ENCODE data around the gene SLC27A2.
A peak's percentile ranks its signal among the peaks of the same experiment; 100 is the strongest.

Gene SLC27A2

DNA sequence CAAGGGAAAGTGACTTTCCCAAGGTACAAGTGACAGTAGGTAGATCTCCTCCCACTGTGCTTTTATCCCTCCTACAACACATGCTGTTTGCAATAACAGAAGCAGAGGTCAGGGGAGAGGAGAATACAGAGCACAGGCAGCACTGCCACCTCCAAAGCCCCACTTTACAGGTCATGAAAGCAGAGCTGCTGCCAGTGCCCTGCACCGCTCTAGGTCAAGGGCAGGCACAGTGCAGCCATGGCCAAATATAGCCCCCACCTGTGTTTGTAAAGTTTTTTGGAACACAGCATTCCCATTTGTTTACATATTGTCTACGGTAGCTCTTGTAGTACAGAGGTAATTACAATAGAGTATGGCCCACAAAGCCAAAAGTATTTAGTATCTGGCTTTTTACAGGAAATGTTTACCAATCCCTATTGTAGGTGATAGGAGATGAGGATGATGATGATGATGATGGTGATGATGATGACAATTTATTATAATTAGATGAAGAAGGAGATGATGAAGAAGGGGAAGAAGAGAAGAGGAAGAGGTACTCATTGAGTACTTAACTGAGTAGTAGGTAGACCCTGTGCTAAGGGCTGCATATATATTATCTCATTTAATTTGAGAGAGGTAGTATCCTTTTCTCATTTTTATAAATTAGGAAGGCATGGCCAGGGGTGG is 63.1 kb downstream of the SLC27A2 start:
- DNase-seq = no peak

DNA sequence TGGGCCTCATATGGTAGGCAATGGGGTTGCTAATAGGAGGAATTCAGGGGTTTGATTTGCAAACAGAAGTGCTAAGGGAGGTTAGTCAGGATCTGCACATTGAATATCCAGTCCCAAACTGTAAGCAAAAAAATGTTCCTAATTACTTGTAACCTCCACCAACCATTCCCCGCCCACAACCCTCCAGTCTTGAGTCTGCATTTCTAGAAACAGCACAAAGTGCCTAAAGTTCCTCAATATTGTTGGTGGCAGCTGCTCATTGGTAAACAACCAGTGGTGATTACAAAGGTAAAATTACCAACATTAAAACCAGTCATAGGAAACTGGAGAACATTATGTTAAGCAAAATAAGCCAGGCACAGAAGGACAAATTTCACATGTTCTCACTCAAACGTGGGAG is 64.6 kb downstream of the SLC27A2 start:
- DNase-seq = no peak

DNA sequence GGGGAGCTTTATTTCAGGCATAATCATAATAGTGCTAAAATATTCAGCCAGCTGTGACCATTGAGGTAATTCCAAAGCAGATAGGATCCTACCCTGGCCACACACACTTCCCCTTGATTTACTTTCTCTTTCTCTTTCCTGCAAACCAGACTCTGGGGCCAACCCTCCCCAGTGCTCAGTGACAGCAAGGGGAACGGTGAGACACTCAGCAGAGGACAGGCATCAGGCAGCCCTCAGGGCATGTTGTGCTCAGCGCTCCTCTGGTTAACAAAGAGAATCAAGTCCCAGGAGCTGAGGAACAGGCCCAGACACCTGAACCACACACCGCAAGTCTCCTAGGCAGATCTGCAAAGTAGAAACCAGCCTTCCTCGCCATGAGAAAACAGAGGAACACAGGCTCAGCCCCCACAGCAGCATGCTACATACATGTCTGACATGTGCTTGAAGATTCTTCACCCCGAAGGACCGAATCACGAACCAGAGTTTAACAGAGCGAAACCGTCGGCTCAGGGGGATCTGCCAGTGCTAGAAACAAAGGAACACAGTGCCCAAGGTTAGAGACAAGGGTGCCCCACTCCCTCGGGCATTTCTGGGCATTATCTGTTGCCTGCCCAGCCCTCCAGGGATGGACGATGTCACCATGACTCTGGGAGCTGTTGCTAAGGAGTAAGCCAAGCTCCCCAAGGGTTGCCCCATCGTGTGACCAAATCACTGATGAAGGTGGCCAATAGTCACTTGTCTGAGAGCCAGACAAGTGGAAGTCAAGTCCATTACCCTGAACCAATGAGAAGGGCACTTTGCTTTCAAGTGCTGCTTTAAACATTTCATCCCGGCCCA is 66.0 kb downstream of the SLC27A2 start:
- DNase-seq = peak; percentile 86

DNA sequence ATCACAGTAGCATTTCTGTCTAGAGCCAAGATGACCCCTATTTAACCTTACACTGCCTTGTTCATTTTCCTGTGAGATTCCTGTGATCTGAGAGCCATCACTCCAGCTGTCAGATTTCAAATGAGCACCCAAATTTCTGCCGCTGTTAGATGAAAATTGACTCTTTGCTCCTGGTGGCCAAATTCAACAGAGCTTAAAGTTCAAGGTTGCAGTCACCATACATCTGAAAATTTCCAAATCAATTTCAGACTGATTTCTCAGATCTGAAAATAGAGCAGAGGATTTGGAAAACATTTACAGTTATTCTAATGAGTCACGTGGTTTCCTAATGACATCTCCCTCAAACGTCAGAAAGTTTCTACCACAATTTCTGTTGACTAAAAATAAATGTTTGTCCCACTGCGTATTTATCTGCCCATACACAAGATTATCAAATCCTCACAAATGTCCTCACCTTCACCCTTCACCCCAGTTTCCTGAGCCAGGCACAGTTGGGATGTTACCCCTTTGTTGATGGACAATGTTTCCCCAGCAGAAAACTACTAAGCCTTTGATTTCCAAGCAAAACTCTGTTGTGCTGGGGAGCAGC is 67.1 kb downstream of the SLC27A2 start:
- DNase-seq = peak; percentile 52

DNA sequence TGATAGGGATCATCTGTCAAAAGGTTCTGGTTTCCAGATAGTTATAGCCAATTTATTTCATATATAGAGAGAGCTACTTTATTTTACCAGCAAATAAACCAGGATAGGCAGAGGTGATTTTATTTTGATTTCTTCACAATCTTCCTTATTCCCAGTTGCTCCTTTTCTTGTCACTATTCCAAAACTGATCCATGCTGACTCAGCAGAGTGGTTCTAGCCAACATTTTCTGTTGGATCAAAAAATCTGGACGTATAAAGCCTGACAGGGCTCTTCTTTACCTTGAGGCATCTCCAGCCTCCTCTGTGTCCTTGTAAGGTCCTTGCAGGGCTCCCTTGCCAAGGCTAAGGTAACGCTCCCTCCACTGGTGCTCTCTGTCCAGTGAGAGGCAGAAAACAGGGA is 67.7 kb downstream of the SLC27A2 start:
- no peak for DNase-seq

DNA sequence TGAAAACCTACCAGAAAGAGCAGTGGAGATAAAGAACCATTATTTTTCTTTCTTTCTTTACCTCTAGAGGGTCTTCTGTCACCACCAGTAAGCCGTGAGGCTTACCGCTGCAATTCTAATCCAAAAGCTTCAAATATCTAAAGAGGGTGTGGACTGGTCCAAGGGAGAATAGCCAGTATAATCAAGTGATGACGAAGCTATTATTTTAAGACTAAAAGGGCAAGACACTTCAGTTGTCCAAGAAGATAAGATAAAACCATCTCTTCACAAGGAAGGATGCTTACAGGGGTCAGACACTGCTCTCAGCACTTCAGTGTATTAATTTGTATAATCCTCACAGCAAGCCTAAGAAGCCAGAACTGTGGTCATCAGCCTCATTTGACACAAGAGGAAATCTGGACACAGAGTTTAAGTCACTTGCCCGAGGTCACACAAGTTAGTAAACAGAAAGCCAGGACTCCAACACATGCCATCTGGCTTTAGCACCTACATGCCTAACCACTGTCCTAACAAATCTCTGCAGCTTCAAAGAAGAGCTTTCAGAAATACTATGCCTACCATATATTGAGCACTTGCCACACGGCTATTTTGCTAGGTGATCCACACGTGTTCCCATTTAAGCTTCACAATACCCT is 68.9 kb downstream of the SLC27A2 start:
- no peak for DNase-seq

DNA sequence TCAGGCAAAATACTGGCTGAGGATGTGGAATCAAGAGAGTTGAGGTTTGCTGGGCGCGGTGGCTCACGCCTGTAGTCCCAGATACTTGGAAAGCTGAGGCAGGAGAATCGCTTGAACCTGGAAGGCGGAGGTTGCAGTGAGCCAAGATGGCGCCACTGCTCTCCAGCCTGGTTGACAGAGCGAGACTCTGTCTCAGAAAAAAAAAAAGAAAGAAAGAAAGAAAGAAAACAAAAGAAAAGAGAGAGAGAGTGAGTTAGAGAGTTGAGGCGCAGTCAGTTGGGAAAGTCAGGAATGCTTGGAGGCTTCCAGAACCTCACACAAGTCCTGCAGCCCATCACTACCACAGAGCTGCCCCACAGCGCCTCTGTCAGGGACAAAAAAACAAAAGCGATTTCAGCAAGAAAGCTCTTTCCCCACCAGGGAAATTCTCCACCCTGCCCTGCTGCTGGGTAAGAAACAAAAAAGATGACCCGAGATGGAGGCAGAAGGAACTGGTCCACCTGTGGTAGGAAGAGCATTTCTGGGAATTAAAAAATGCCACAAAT is 69.7 kb downstream of the SLC27A2 start:
- DNase-seq = no peak

DNA sequence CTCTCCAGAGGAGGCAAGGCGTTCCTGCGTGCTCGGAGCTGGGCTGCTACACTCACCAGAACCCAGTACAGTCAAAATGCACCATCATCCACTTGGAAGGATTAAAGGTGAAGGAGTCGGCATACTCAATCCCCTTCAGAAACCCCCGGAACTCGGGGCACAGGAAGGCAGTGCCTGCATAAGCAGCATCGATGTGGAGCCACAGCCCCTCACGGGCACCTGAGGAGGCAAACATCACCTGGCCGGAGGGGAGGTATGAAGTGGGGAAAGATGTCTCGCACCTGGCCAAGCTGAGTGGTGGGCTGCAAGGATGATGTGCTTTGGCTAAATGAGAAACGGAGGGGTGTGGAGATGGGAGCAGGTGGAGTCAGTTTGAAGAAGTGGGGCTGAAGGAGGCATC is 70.6 kb downstream of the SLC27A2 start:
- DNase-seq = no peak

DNA sequence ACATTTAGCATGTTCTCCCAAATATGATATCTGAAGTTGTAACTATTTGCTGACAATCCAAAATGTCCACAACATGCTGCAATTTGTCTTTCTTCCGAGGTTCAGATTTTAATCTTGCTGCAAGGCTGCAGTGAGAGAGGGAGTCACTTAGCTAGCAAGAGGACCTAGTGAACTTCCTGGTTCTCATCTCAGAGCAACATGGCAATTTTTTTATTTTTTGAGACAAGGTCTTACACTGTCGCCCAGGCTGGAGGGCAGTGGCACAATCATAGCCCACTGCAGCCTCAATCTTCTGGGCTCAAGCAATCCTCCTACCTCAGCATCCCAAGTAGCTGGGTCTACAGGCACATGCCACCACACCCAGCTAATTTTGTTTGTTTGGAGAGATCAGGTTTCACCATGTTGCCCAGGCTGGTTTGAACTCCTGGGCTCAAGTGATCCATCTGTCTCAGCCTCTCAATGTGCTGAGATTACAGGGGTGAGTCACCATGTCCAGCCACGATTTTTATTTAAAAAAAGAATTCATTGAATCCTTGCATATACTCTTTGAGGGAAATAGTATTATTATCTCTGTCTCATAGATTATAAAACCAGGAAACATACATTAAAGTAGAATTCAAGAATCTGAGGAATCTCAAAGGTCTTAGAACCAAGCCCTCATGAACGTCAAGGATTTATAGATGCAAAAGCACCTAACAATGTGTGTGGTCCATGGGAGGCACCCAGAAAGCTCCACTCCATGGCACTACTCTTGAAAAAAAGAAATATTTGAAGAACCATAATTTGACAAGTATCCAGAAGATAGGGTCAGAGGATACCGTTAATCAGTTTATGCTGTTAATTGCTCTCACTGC is 74.4 kb downstream of the SLC27A2 start:
- DNase-seq = no peak

DNA sequence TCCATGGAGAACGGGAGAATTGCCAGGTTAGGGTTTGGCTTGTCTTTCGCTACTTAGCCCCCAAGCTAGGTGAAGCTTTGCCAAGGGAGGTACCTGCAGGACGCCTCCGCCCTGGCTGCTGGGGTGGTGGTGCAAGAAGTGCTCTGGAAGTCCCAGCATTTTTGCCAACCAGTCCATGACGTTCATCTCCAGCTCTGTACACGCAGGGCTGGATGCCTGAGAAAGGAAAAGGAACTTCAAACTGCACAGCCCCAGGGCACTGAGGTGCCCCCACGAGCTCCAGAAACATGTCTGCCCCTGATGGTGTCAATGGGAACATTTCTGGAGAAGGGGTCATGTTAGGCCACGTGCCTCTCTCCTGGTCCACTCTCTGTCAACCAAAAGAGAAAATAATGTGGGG is 75.3 kb downstream of the SLC27A2 start:
- DNase-seq = no peak

DNA sequence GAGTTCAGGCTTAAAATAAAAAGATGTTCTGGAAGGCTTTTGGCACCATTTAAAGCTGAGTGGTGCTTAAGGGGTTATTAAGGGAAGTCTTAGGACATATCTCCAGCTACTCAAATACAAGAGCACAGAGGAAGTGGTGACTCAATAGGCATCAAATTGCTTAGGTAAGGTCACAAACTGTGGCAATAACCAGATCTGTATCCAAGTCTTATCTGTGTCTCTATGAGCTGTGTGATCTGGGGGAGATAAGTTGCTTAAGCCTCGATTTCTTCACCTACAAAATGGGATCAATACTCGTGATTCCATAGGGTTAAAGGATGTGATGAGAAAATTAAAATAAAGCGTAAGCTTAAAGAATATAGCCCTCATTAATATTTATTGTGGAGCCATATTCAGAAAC is 75.9 kb downstream of the SLC27A2 start:
- DNase-seq = peak; percentile 78

DNA sequence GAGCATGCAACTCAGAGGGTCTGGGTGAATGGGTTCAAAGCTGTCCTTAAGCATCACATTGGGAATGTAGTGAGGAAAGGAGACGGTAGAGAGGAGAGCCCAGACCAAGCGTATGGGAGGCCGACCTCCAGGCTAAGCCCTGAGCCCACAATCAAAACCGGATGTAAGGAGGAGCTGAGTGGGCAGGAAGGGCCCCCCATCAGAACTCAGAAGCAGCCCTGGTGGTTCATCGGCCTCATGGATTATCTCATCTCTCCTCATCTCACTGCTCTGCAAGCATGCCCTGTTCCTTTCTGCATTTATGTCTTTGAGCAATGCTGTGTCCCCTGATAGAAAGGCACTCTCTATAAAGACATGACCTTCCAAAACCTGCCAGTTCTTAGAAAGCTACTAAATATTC is 77.3 kb downstream of the SLC27A2 start:
- DNase-seq = no peak

DNA sequence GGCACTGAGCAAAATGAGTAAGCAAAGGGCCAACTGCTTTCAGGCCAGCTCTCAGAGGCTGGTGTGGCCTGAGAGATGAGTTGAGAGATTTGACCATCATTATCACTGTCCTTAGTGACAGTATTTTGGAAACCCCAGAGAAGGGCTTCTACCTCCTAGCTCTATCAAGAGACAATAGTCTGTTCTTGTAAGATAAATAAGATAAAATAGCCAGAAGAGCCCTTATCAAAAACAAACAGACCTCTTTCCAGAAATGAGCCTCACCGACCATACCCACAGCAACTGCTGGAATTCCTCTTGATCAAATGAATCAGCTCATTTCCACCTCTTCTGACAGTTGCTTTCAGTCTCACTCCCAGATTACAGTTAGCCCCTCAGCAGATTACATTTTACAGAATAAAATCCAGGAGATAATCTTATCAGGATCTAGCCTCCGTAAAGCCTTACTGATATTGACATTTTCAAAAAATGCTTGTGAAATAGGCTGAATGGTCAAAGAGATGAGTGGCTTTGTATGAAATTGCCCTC is 79.0 kb downstream of the SLC27A2 start:
- peak; percentile 82 for DNase-seq

DNA sequence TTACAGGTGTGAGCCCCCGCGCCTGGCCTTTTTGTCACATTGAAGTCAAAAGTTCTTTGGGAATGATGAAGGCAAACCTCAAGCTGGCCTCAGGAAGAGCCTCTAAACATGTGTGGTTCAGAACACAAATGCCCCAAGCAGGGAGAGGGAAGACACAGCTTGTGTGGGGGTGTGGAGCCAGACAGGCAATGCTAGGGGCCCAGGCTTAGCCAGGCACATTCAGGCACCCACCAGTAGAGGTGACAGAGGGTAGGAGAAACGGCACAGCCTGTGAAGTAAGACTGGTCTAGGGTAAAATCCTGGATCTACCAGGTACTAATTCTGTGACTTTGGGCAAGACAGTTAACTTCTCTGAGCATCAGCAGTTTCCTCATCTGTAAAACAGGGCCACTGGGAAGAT is 80.0 kb downstream of the SLC27A2 start:
- DNase-seq = peak; percentile 64

DNA sequence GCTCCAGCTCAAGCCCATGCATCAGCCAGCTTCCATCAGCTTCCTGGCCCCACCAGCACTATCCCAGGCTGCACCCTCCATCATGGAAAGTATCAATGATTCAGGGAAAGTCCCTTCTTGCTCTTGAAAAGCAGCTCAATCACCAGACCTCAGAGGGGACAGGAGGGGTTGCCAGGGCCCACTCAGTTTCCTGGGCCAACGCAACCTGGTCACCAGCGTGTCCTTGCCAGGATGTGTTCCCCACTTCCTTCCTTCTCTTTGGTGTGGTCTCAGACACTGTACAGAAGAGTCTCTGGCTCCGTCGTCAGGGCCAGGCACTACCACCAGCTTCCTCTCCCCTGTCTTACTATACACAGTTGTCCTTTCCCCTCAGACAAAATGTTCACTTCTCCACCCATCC is 80.5 kb downstream of the SLC27A2 start:
- peak; percentile 85 for DNase-seq

DNA sequence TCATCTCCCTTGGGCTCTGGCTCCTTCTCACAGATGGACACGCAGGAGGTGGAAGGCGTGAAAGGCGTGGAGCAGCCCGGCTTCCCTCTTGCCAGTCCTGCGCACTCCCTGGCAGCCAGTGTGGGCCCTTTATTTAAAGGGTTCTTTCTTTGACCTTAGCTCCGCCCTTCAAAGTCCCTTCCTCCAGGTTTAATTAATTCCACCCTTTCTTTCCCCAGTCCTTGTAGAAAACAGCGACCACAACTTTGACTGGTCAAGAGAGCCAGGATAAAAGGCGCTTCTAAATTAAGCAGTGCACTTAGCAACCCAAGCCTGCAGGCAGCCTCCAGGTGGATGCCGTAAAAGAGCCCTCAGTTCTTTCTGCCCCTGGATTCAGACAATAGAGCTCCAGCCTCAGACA is 83.6 kb downstream of the SLC27A2 start, which contains the start of gene HDC:
HDC (minus strand) TSS at position 107 of the 400 bp plus-strand sequence; CDS start at position 4, 103 bp downstream.
- no peak for DNase-seq

DNA sequence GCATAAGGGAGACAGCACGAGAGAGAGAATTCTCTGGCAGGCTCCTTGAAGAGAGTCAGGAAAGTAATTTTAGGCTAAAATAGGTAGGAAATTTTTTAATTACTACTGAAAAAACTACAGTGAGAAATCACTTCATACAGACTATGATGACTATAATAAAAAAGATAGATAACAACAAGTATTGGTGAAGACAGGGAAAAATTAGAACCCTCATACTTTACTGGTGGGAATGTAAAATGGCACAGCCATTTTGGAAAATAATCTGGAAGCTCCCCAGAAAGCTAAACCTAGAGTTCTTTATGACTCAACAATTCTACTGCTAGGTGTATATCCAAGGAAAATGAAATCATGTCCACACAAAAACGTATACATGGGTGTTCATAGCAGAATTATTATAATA is 85.6 kb downstream of the SLC27A2 start:
- no peak for DNase-seq

DNA sequence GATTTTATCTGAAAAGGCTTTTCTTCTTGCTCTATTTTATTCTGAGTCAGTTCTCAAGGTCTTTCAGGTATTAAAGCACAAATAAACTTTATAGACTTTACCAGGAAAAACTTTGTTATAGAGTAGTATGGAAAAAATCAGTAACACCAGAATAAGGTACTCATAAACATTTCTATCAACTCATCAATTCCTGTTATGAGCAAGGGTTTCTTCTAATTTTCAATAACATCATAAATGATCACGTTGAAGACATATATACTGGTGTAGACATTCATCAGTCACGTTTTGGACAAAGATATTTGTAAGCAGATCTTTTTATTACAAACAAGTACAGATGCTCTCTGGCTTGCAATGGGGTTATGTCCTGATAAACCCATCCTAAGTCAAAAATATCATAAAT is 93.1 kb downstream of the SLC27A2 start:
- no peak for DNase-seq

DNA sequence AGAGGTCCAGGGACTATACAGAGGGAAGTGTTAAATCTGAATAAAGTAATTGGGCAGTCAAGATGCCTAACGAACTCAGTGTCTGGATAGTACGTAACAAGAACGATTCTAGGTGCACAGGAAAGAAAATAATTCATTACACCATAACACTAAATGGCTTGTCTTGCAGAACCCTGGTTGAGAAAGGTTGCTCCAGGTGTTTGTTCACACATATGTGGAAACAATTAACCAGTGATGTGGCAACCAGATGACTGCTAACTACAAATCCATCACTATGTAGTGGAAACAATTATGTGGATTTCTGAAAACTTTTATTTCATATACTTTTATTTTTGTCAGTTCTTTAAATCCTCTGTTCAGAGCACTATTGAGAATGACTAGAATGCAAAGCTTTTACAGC is 93.9 kb downstream of the SLC27A2 start:
- DNase-seq = no peak

DNA sequence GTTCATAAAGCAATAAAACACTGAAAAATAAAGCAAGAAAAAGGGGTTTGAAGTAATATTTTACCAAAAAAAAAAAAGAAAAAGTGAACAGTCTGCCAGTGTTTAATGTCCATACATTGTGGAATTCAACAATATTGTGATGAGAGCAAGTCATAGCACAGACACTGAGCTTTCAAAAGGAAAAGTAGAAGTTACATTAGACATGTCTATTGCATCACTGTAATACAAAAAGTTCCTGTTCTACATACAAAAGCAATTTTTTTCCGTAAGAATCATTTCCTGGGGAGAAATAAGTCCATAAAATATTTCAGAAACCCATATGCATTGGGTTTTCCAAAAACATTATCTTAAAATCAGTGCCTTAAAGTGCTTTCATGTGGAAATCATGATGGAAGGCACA is 95.4 kb downstream of the SLC27A2 start:
- DNase-seq = no peak

DNA sequence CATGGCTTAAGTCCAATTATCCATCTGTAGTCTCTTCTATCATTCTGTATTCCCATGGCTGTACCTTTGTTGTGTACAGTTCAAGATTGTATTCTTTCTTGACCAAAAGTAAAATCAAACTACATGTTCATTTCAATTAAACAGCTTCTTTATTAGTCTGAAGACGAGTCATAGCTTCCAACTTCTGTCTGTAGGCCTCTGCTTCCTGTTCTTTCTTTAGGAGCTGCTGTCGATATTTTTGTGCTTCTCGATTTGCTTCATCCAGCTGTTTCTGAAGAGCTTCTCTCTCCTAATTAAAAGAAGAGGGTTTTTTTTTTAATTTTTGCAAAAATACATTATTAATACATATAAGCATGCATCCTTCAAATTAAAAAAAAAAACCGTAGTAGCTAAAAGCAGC is 96.5 kb downstream of the SLC27A2 start:
- DNase-seq = no peak

DNA sequence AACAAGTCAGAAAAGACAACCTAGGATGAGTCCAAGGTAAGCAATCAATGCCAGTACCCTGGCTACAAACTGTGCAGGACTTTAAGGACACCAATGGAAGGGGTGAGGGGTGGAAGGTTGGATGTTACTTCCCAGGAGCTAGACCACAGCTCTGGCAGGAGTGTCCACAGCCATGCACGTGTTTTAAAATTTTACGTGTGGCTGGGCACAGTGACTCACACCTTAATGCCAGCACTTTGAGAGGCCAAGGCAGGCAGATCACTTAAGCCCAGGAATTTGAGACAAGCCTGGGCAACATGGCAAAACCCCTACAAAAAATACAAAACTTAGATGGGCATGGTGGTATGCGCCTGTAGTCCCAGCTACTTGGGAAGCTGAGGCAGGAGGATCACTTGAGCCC is 98.3 kb downstream of the SLC27A2 start:
- no peak for DNase-seq
